Hematopoietic multipotent progenitor cell treated with erythropoietin and hydrocortisone succinate and interleukin-3 and kit ligand, for 6 days (in vitro differentiated cells): ENCODE data around the gene PPP1R9A.

ENCODE experiments used
- DNase-seq: peaks from one replicate; pipeline ENCODE4 v3.0.0-alpha.2; 2015

The PPP1R9A gene

GRCh38 chr7:95324431-95324830 is 417.0 kb downstream of the PPP1R9A start, which contains the start of gene PON1:
Gene PON1 (minus strand): TSS chr7:95324532. CDS start chr7:95324475, 57 bp downstream.
- DNase-seq, result no peak

- no peak for DNase-seq
These were observed 420.0 kb downstream of the PPP1R9A start for GRCh38 chr7:95327356-95327755.

GRCh38 chr7:95330204-95330960 is 423.0 kb downstream of the PPP1R9A start:
- DNase-seq, result peak; percentile 53

- DNase-seq, result no peak
These were observed 423.6 kb downstream of the PPP1R9A start for GRCh38 chr7:95330961-95331337.

- DNase-seq, result no peak
These were observed 427.1 kb downstream of the PPP1R9A start for GRCh38 chr7:95334447-95334846.

GRCh38 chr7:95335093-95335492 is 427.7 kb downstream of the PPP1R9A start:
- no peak for DNase-seq

GRCh38 chr7:95338832-95339231 is 431.4 kb downstream of the PPP1R9A start:
- DNase-seq, result no peak

GRCh38 chr7:95340491-95340890 is 433.1 kb downstream of the PPP1R9A start:
- DNase-seq, result no peak

GRCh38 chr7:95342029-95342428 is 434.6 kb downstream of the PPP1R9A start:
- DNase-seq, result no peak

- no peak for DNase-seq
These were observed 435.4 kb downstream of the PPP1R9A start for GRCh38 chr7:95342642-95343307.
